PC-3 (cell line): Measurements from ENCODE around the gene C1orf159.

Experiments
- CTCF ChIP-seq: fragments of 300-600 bp; sonication (generic); conservative IDR thresholded peaks from 2 replicates; pipeline ENCODE4 v1.5.1; 2017; ENCODE audit warnings: antibody characterized with exemption, low read depth, mild to moderate bottlenecking, low read length
- EZH2phosphoT487 ChIP-seq: fragments of 300-600 bp; sonication (generic); IDR thresholded peaks from 2 replicates; pipeline ENCODE4 v1.6.1; 2018; ENCODE audit warnings: mild to moderate bottlenecking, antibody characterized with exemption, low read length, borderline replicate concordance

GRCh38 chr1:1055841-1056736, 59.8 kb downstream of the C1orf159 start:
- TF ChIP-seq EZH2phosphoT487, result no peak
- TF ChIP-seq CTCF, result no peak
